ENCODE data around the gene KLHL33. TPM values are rescaled to one million over a fixed set of nuclear protein-coding genes. Genes with fewer than 3 reads are reported as not detected.

The KLHL33 gene
- polyA plus RNA-seq, 3 donors = 0.04 TPM; not detected in 2

DNA sequence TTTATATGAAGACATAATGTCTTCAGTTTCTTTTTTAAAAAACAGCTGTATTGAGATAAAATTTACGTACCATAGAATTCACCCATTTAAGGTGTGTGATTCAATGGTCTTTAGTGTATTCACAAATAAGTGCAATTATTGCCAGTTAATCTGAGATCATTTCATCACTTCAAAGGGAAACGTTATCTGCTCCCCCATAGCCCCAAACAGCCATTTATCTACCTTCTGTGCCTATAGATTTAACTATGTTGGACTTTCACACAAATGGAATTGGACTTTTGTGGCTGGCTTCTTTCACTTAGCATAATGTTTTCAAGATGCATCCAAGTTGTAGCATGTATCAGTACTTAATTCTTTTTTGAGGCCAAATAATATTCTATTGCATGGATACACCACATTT lies 42.9 kb upstream of the KLHL33 start:
- TF ChIP-seq, protein P1, sequence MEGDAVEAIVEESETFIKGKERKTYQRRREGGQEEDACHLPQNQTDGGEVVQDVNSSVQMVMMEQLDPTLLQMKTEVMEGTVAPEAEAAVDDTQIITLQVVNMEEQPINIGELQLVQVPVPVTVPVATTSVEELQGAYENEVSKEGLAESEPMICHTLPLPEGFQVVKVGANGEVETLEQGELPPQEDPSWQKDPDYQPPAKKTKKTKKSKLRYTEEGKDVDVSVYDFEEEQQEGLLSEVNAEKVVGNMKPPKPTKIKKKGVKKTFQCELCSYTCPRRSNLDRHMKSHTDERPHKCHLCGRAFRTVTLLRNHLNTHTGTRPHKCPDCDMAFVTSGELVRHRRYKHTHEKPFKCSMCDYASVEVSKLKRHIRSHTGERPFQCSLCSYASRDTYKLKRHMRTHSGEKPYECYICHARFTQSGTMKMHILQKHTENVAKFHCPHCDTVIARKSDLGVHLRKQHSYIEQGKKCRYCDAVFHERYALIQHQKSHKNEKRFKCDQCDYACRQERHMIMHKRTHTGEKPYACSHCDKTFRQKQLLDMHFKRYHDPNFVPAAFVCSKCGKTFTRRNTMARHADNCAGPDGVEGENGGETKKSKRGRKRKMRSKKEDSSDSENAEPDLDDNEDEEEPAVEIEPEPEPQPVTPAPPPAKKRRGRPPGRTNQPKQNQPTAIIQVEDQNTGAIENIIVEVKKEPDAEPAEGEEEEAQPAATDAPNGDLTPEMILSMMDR (IDR thresholded peaks at IDR 0.05) = no peak
- H3K79me2 ChIP-seq (ENCODE audit: insufficient read depth, low read length) = peaks cover 20% of the 10 kb centered on the region
- H3K9ac ChIP-seq (ENCODE audit: insufficient read depth, low read length, poor library complexity, severe bottlenecking) = no peak overlapping the region
- peaks cover 22 to 23% of the 10 kb centered on the region in 2 donors for H3K4me1 ChIP-seq (ENCODE audit: control insufficient read depth in 1 of 2, insufficient read depth in 2 of 2, low read length in 2 of 2)
- peaks cover 37 to 56% of the 10 kb centered on the region in 2 donors for H3K36me3 ChIP-seq (replicated peaks in 1 of 2; ENCODE audit: control insufficient read depth in 1 of 2, insufficient read depth in 2 of 2, low read length in 2 of 2)
- WGBS (ENCODE audit: insufficient coverage) = no CpG with 5 or more reads among the region's 2 CpGs
- H3K27me3 ChIP-seq (ENCODE audit: control insufficient read depth in 2 of 2, insufficient read depth in 2 of 2, low read length in 2 of 2) = no peaks in the 10 kb centered on the region
- H3K4me2 ChIP-seq (replicated peaks; ENCODE audit: extremely low read depth, low read length, poor library complexity, severe bottlenecking) = no peak overlapping the region
- H3K4me3 Mint-ChIP-seq = no peak overlapping the region
- H3K27ac ChIP-seq (ENCODE audit: low read depth in 1 of 2, low read length in 2 of 2) = no peak overlapping the region
- no peak overlapping the region for H2AFZ ChIP-seq (ENCODE audit: insufficient read depth, low read depth, low read length, poor library complexity, severe bottlenecking)
- no peaks in the 10 kb centered on the region for H3K9me3 Mint-ChIP-seq
- H3K9me3 ChIP-seq (replicated peaks in 1 of 2; ENCODE audit: control insufficient read depth in 1 of 2, insufficient read depth in 1 of 2, low read length in 2 of 2) = no peaks in the 10 kb centered on the region
- no peak overlapping the region for H3K4me3 ChIP-seq (replicated peaks in 1 of 3; ENCODE audit: low read depth in 2 of 3, low read length in 3 of 3)
- no peak for DNase-seq
- H3K36me3 Mint-ChIP-seq = peaks cover 53 to 64% of the 10 kb centered on the region in 2 donors
- H3K27ac Mint-ChIP-seq = no peak overlapping the region
- intact Hi-C loops (cut with micrococcal nuclease) = loop anchor here in 1 of 2 donors (10.0 kb wide), 1 partner anchor 206 kb away; the partner anchor contains the start of genes ANG and RNASE4
- H4K20me1 ChIP-seq (ENCODE audit: insufficient read depth, low read length) = peaks cover 19% of the 10 kb centered on the region
- H3K27me3 Mint-ChIP-seq (ENCODE audit: low read depth in 3 of 3) = peaks cover 0 to 2% (median 0%) of the 10 kb centered on the region in 3 donors
- H3K4me1 Mint-ChIP-seq = peaks cover 31% of the 10 kb centered on the region

DNA sequence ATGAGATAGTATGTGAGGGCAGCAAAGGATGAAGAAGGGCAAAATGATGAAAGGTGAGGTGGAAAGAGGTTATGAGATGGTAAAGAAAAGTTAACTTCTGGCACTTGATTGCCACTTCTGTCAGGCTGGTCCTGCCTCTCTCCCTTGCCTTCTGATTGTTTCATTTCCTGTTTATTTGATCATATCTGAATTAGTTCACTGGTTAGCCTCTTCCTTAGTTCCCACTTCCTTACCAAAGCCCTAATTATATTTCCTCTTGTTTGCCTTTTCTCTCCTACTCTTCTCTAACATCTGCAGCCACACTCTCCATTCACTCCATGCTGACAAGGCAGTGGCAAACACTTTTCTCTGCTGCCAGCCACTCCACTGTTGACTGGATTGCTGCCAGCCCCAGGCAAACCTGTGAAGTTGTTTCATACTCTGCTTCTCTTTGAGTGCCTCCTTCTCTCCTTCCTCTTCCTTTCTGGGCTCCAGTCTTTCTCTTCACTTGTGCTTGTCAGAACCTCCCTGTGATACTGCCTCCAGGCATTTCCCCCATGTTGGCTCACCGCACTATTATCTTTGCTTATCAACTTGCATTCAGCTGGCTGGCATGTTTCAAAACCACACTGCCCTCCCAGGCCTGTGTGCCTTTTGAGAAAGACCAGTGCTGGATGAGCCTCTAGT lies 41.4 kb upstream of the KLHL33 start:
- H3K9me3 Mint-ChIP-seq = no peaks in the 10 kb centered on the region
- TF ChIP-seq, protein P1 (IDR thresholded peaks at IDR 0.05) = no peak
- no peaks in the 10 kb centered on the region for H3K27me3 Mint-ChIP-seq (ENCODE audit: low read depth in 3 of 3)
- H3K27me3 ChIP-seq (ENCODE audit: control insufficient read depth in 2 of 2, insufficient read depth in 2 of 2, low read length in 2 of 2) = no peaks in the 10 kb centered on the region
- H3K9me3 ChIP-seq (replicated peaks in 1 of 2; ENCODE audit: control insufficient read depth in 1 of 2, insufficient read depth in 1 of 2, low read length in 2 of 2) = no peaks in the 10 kb centered on the region
- H3K9ac ChIP-seq (ENCODE audit: insufficient read depth, low read length, poor library complexity, severe bottlenecking) = peak overlapping the region; percentile 6
- peaks cover 35% of the 10 kb centered on the region for H3K79me2 ChIP-seq (ENCODE audit: insufficient read depth, low read length)
- peaks cover 38% of the 10 kb centered on the region for H3K4me1 Mint-ChIP-seq
- H3K27ac ChIP-seq (ENCODE audit: low read depth in 1 of 2, low read length in 2 of 2) = peak overlapping the region; percentile 18 to 69
- peak overlapping the region; percentile 65 for H3K4me2 ChIP-seq (replicated peaks; ENCODE audit: extremely low read depth, low read length, poor library complexity, severe bottlenecking)
- H3K4me3 ChIP-seq (replicated peaks in 1 of 3; ENCODE audit: low read depth in 2 of 3, low read length in 3 of 3) = peak overlapping the region in 1 of 3 experiments; percentile 51
- peak in 2 of 3 donors; percentile 47 to 63 for DNase-seq
- peaks cover 68 to 79% of the 10 kb centered on the region in 2 donors for H3K36me3 Mint-ChIP-seq
- H2AFZ ChIP-seq (ENCODE audit: insufficient read depth, low read depth, low read length, poor library complexity, severe bottlenecking) = no peak overlapping the region
- H4K20me1 ChIP-seq (ENCODE audit: insufficient read depth, low read length) = peaks cover 33% of the 10 kb centered on the region
- WGBS (ENCODE audit: insufficient coverage) = no CpG with 5 or more reads among the region's 1 CpG
- H3K4me1 ChIP-seq (ENCODE audit: control insufficient read depth in 1 of 2, insufficient read depth in 2 of 2, low read length in 2 of 2) = peaks cover 23% of the 10 kb centered on the region in 2 donors
- peaks cover 53 to 72% of the 10 kb centered on the region in 2 donors for H3K36me3 ChIP-seq (replicated peaks in 1 of 2; ENCODE audit: control insufficient read depth in 1 of 2, insufficient read depth in 2 of 2, low read length in 2 of 2)
- peak overlapping the region; percentile 21 to 66 for H3K4me3 Mint-ChIP-seq
- peak overlapping the region; percentile 83 to 93 (median 89) for H3K27ac Mint-ChIP-seq
- intact Hi-C loops (cut with micrococcal nuclease) = loop anchor here in 1 of 2 donors (10.0 kb wide), 1 partner anchor 207 kb away; the partner anchor contains the start of genes ANG and RNASE4
